ENCODE data around the gene EHBP1L1. TPM values are rescaled to one million over a fixed set of nuclear protein-coding genes. Genes with fewer than 3 reads are reported as not detected.

The EHBP1L1 gene
- total RNA-seq, 1 experiment from 2014 or later = 19.6 TPM

GRCh38 chr11:65630215-65630614 lies 54.4 kb downstream of the EHBP1L1 start:
- H3K9me3 Mint-ChIP-seq (ENCODE audit: unreplicated experiment) = no peaks in the 10 kb centered on the region
- ChIA-PET CTCF (no interaction called here), POLR2A (no interaction called here)
- no peak for TF ChIP-seq CTCF (IDR thresholded peaks at IDR 0.05; ENCODE audit: insufficient read depth in 1 of 2, low read depth in 1 of 2, low read length in 1 of 2, severe bottlenecking in 1 of 2, unreplicated experiment in 1 of 2)
- no peak for DNase-seq
- no peak overlapping the region for H3K4me3 ChIP-seq (ENCODE audit: low read depth, low read length)
- no peaks in the 10 kb centered on the region for H3K27me3 ChIP-seq (replicated peaks; ENCODE audit: control insufficient read depth, insufficient read depth, low read length)
- no peaks in the 10 kb centered on the region for H3K4me1 Mint-ChIP-seq (ENCODE audit: low read depth, unreplicated experiment)
- no peaks in the 10 kb centered on the region for H3K4me1 ChIP-seq
- H3K9me3 ChIP-seq = no peaks in the 10 kb centered on the region
- H3K27ac Mint-ChIP-seq (ENCODE audit: unreplicated experiment) = no peak overlapping the region
- peaks cover 7% of the 10 kb centered on the region for H3K36me3 ChIP-seq (ENCODE audit: control insufficient read depth, insufficient read depth, low read length)
- intact Hi-C loops (cut with micrococcal nuclease; ENCODE audit: unreplicated experiment) = no loop called here
- BruUV-seq (replicated peaks) = no TSS peak
- no peaks in the 10 kb centered on the region for H3K27me3 Mint-ChIP-seq (ENCODE audit: insufficient read depth, unreplicated experiment)
- peaks cover 38% of the 10 kb centered on the region for H3K36me3 Mint-ChIP-seq (ENCODE audit: insufficient read depth, unreplicated experiment)
- no peak overlapping the region for H3K4me3 Mint-ChIP-seq (ENCODE audit: unreplicated experiment)

GRCh38 chr11:65633390-65634108 lies 57.7 kb downstream of the EHBP1L1 start:
- Mint-ChIP-seq H3K27me3 (ENCODE audit: insufficient read depth, unreplicated experiment) (no peaks in the 10 kb centered on the region), H3K4me3 (ENCODE audit: unreplicated experiment) (no peak overlapping the region), H3K27ac (ENCODE audit: unreplicated experiment) (no peak overlapping the region), H3K4me1 (ENCODE audit: low read depth, unreplicated experiment) (no peaks in the 10 kb centered on the region), H3K9me3 (ENCODE audit: unreplicated experiment) (no peaks in the 10 kb centered on the region), H3K36me3 (ENCODE audit: insufficient read depth, unreplicated experiment) (peaks cover 44% of the 10 kb centered on the region)
- no peaks in the 10 kb centered on the region for H3K4me1 ChIP-seq
- H3K9me3 ChIP-seq = no peaks in the 10 kb centered on the region
- no peak for TF ChIP-seq CTCF (IDR thresholded peaks at IDR 0.05; ENCODE audit: insufficient read depth in 1 of 2, low read depth in 1 of 2, low read length in 1 of 2, severe bottlenecking in 1 of 2, unreplicated experiment in 1 of 2)
- ChIA-PET POLR2A (no interaction called here), CTCF (no interaction called here)
- intact Hi-C loops (cut with micrococcal nuclease; ENCODE audit: unreplicated experiment) = no loop called here
- no peak overlapping the region for H3K4me3 ChIP-seq (ENCODE audit: low read depth, low read length)
- BruUV-seq (replicated peaks) = no TSS peak
- no peak for DNase-seq
- no peaks in the 10 kb centered on the region for H3K27me3 ChIP-seq (replicated peaks; ENCODE audit: control insufficient read depth, insufficient read depth, low read length)
- H3K36me3 ChIP-seq (ENCODE audit: control insufficient read depth, insufficient read depth, low read length) = peaks cover 6% of the 10 kb centered on the region

- Mint-ChIP-seq H3K4me3 (ENCODE audit: unreplicated experiment) (no peak overlapping the region), H3K27ac (ENCODE audit: unreplicated experiment) (no peak overlapping the region), H3K9me3 (ENCODE audit: unreplicated experiment) (no peaks in the 10 kb centered on the region), H3K36me3 (ENCODE audit: insufficient read depth, unreplicated experiment) (peaks cover 41% of the 10 kb centered on the region), H3K27me3 (ENCODE audit: insufficient read depth, unreplicated experiment) (no peaks in the 10 kb centered on the region), H3K4me1 (ENCODE audit: low read depth, unreplicated experiment) (no peaks in the 10 kb centered on the region)
- DNase-seq = no peak
- ChIA-PET POLR2A (no interaction called here), CTCF (no interaction called here)
- intact Hi-C loops (cut with micrococcal nuclease; ENCODE audit: unreplicated experiment) = no loop called here
- BruUV-seq (replicated peaks) = no TSS peak
- Histone ChIP-seq H3K27me3 (replicated peaks; ENCODE audit: control insufficient read depth, insufficient read depth, low read length) (no peaks in the 10 kb centered on the region), H3K4me3 (ENCODE audit: low read depth, low read length) (no peak overlapping the region), H3K4me1 (no peaks in the 10 kb centered on the region), H3K36me3 (ENCODE audit: control insufficient read depth, insufficient read depth, low read length) (peaks cover 6% of the 10 kb centered on the region), H3K9me3 (no peaks in the 10 kb centered on the region)
- TF ChIP-seq CTCF (IDR thresholded peaks at IDR 0.05; ENCODE audit: insufficient read depth in 1 of 2, low read depth in 1 of 2, low read length in 1 of 2, severe bottlenecking in 1 of 2, unreplicated experiment in 1 of 2) = no peak
These were observed 58.2 kb downstream of the EHBP1L1 start for GRCh38 chr11:65634109-65634436.
